Transverse colon (tissue), 4 donors: ENCODE results near the gene MCCD1. TPM values are rescaled to one million over a fixed set of nuclear protein-coding genes. Genes with fewer than 3 reads are reported as not detected.

Experiments
- DNase-seq: peaks from one replicate; pipeline ENCODE4 v3.0.0-alpha.2; 2019
- H3K27ac ChIP-seq, 4 donors: fragments of 200-600 bp; sonication (generic); 2 replicates each; pipeline ENCODE4 v1.5.1; 2016 to 2018; ENCODE audit warnings: inconsistent platforms in 4 of 4
- H3K27me3 ChIP-seq: fragments of 200-600 bp; sonication (generic); 2 replicates; pipeline ENCODE4 v1.5.1; 2017; ENCODE audit warnings: inconsistent platforms
- H3K36me3 ChIP-seq, 4 donors: fragments of 200-600 bp; sonication (generic); 2 replicates each; pipeline ENCODE4 v1.5.1; 2017 to 2019; ENCODE audit warnings: inconsistent platforms in 4 of 4
- H3K4me1 ChIP-seq, 4 donors: fragments of 200-600 bp; sonication (generic); 2 replicates each; pipeline ENCODE4 v1.5.1; 2017 to 2020; ENCODE audit warnings: inconsistent platforms in 4 of 4
- H3K4me3 ChIP-seq, 4 donors: fragments of 200-600 bp; sonication (generic); 1 replicate in 1 of 4; 2 replicates in 3 of 4; pipeline versions ENCODE4 v1.5.1 to v1.6.1; 2017 to 2019; ENCODE audit warnings: inconsistent platforms in 4 of 4
- H3K9me3 ChIP-seq, 2 donors: fragments of 200-600 bp; sonication (generic); 2 replicates each; pipeline ENCODE4 v1.5.1; 2017 to 2019; ENCODE audit warnings: inconsistent platforms in 2 of 2
- CTCF ChIP-seq, 5 experiments: fragments of 200-600 bp in 3 of 5; fragments of 450-650 bp in 2 of 5; sonication (generic) in 3 of 5; IDR thresholded peaks; 1 replicate in 2 of 5; 2 replicates in 3 of 5; pipeline ENCODE4 v1.5.1; 2016 to 2017; ENCODE audit warnings: antibody characterized with exemption in 5 of 5, inconsistent platforms in 3 of 5, mild to moderate bottlenecking in 2 of 5, moderate library complexity in 1 of 5
- EP300 ChIP-seq: sonication (generic); formaldehyde crosslinking; IDR thresholded peaks from one replicate; pipeline ENCODE4 v1.6.1; 2017; ENCODE audit warnings: antibody characterized with exemption, low read depth
- POLR2A ChIP-seq: fragments of 450-650 bp; IDR thresholded peaks from one replicate; pipeline ENCODE4 v1.6.1; 2016; ENCODE audit warnings: antibody characterized with exemption, mild to moderate bottlenecking, moderate library complexity
- POLR2AphosphoS5 ChIP-seq, 3 donors: sonication (generic); formaldehyde crosslinking; IDR thresholded peaks; one replicate each; pipeline ENCODE4 v1.6.1; 2016; ENCODE audit warnings: antibody characterized with exemption in 3 of 3
- WGBS, 2 donors: methylation state at CpG; one replicate each; pipeline ENCODE4 v1.1.5; 2018; ENCODE audit warnings: low coverage in 1 of 2; 5-methylcytosine and 5-hydroxymethylcytosine counted together
- in situ Hi-C, 4 donors: fragments of 200-750 bp; cut with MboI; loops; one replicate each; pipeline versions ENCODE4 v1.15.0 to v1.15.1; 2017; ENCODE audit warnings: low sequenced_read_pairs in 3 of 4, low pct_ligation_motif_present in 1 of 4, low pct_unique_long_range_greater_than_20kb in 1 of 4
- intact Hi-C: fragments of 100-400 bp; cut with DNase I; formaldehyde crosslinking; loops from one replicate; pipeline ENCODE4 v1.15.1; 2023; ENCODE audit warnings: low total_unique reads
- total RNA-seq, 4 donors: library from RNA; depleted of rRNA; stranded (reverse); fragments of >200 nt; gene quantifications; one replicate each; pipeline ENCODE4 v1.1.0, GENCODE V29; 2016

Gene MCCD1
- total RNA-seq, 4 donors from 2014 or later, result not detected

GRCh38 chr6:31534521-31535040 is 5.8 kb downstream of the MCCD1 start:
- no peak for DNase-seq
- WGBS, 2 donors, result 89 to 100% methylated on average over 10 to 24 of the region's 24 CpGs
- peaks cover 0 to 91% (median 46%) of the 10 kb centered on the region in 4 donors for H3K36me3 ChIP-seq
- H3K27me3 ChIP-seq, result no peaks in the 10 kb centered on the region
- H3K4me3 ChIP-seq, result no peak overlapping the region
- intact Hi-C loops (no loop called here), in situ Hi-C loops (no loop called here)
- peaks cover 3 to 16% (median 12%) of the 10 kb centered on the region in 4 donors for H3K4me1 ChIP-seq
- H3K9me3 ChIP-seq, result no peaks in the 10 kb centered on the region
- TF ChIP-seq POLR2A, result no peak
- TF ChIP-seq EP300, result no peak
- H3K27ac ChIP-seq, result no peak overlapping the region

GRCh38 chr6:31535538-31536324 is 7.0 kb downstream of the MCCD1 start:
- intact Hi-C loops, result no loop called here
- DNase-seq, result no peak
- WGBS, 2 donors, result 38% methylated on average over 1 to 2 of the region's 2 CpGs
- Histone ChIP-seq H3K27ac (no peak overlapping the region), H3K4me3 (no peak overlapping the region), H3K36me3 (peaks cover 0 to 87% (median 47%) of the 10 kb centered on the region in 4 donors), H3K4me1 (peaks cover 14 to 28% (median 24%) of the 10 kb centered on the region in 4 donors), H3K9me3 (no peaks in the 10 kb centered on the region), H3K27me3 (no peaks in the 10 kb centered on the region)
- in situ Hi-C loops, result no loop called here
- TF ChIP-seq POLR2A (no peak), CTCF (IDR thresholded peaks at IDR 0.05) (no peak), EP300 (no peak), POLR2AphosphoS5 (IDR thresholded peaks at IDR 0.05) (no peak)

- DNase-seq, result no peak
- Histone ChIP-seq H3K4me3 (peak overlapping the region in 1 of 4 donors; percentile 71), H3K27me3 (no peaks in the 10 kb centered on the region), H3K9me3 (no peaks in the 10 kb centered on the region), H3K36me3 (peaks cover 0 to 59% (median 30%) of the 10 kb centered on the region in 4 donors), H3K27ac (no peak overlapping the region), H3K4me1 (peaks cover 19 to 38% (median 32%) of the 10 kb centered on the region in 4 donors)
- TF ChIP-seq POLR2A, result no peak
- no peak for TF ChIP-seq CTCF (IDR thresholded peaks at IDR 0.05)
- TF ChIP-seq EP300, result no peak
- no peak for TF ChIP-seq POLR2AphosphoS5 (IDR thresholded peaks at IDR 0.05)
- 42% methylated on average over 6 of the region's 6 CpGs; no CpG with 5 or more reads in 1 of the 2 donors for WGBS, 2 donors
- in situ Hi-C loops (no loop called here), intact Hi-C loops (no loop called here)
Observed at GRCh38 chr6:31538805-31539400, 10.1 kb downstream of the MCCD1 start.

GRCh38 chr6:31540640-31541039 is 11.9 kb downstream of the MCCD1 start:
- Histone ChIP-seq H3K27me3 (no peaks in the 10 kb centered on the region), H3K9me3 (no peaks in the 10 kb centered on the region), H3K4me3 (peak overlapping the region; percentile 42 to 79 (median 66)), H3K4me1 (peaks cover 19 to 38% (median 32%) of the 10 kb centered on the region in 4 donors), H3K36me3 (peaks cover 0 to 41% (median 22%) of the 10 kb centered on the region in 4 donors), H3K27ac (peak overlapping the region; percentile 93 to 97 (median 94))
- in situ Hi-C loops, result loop anchor here in 2 of 4 donors (10.0 kb wide), 2 partner anchors 46 to 54 kb away; partner anchors contain the start of genes MICB (in 1 of the 2) and NCR3 (in 1 of the 2)
- WGBS, 2 donors, result 8 to 9% methylated on average over 4 of the region's 4 CpGs
- TF ChIP-seq EP300 (no peak), POLR2AphosphoS5 (IDR thresholded peaks at IDR 0.05) (no peak), POLR2A (no peak), CTCF (IDR thresholded peaks at IDR 0.05) (no peak)
- intact Hi-C loops, result no loop called here
- DNase-seq, result no peak
